Right lung (tissue), 5 donors: ENCODE results near the gene MVB12A. TPM values are rescaled to one million over a fixed set of nuclear protein-coding genes. Genes with fewer than 3 reads are reported as not detected.
A peak's percentile ranks its signal among the peaks of the same experiment; 100 is the strongest.

ENCODE experiments used
- DNase-seq, 2 donors: peaks; one replicate each; pipeline ENCODE4 v3.0.0-alpha.2; 2013
- polyA plus RNA-seq, 5 donors: library from polyadenylated mRNA; unstranded; fragments of 120-200 nt; gene quantifications; one replicate each; pipeline versions ENCODE4 v1.2.1 to v1.2.3, GENCODE V29; 2013; ENCODE audit warnings: inconsistent platforms in 1 of 5, low replicate concordance in 1 of 5; ENCODE audit not compliant: insufficient read length in 5 of 5, insufficient read depth in 1 of 5

The MVB12A gene
- polyA plus RNA-seq, 5 donors: 38.1 to 73.5 (median 48.8) TPM

DNA sequence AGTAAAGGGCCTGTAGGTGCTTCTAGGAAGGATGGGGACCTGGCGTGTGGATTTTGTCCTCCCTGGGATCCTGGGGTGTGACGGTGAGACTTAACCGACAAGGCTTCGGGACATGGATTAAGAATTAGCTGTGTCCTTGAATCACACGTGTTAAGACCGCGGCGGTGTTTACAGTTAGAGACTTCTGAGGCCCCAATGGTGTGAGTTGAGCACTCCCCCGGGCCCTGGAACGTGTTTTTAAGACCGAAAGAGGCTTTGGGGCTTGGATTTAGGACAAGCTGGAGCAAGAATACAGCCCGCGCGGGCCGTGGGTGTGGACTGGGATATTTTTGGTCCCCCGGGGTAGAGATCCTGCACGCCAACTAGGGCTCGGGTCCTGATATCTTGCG lies 49.2 kb downstream of the MVB12A start:
- no peak for DNase-seq

DNA sequence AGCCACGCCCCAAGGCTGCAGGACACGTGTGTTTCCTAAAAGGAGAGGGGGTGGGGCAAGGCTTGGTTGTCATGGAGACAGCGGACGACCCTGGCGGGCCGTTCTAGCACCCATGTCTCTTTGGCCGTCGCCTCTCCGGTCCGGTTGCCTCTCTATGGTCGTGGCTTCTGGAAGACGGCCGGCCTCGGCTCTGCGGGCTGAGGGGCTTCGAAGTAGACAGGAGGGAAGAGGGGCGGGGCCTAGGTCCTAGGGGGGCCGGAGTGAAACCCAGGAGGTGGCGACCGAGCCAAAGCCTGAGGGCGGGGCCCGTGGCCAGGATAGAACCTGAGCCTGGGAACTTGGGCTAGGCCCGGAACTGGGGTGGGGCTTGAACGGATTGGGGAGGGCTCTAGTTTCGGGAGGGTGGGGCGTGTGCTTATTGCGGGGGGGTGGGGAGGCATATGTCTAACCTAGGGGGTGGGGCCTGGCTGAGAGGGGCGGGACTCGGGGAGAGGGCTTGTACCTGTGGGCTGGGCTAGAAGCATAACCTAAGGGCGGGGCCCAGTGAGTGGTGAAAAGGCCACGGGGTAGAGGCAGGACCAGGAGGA lies 49.7 kb downstream of the MVB12A start:
- DNase-seq: peak; percentile 93 to 96

- DNase-seq: peak; percentile 99
These were observed 50.4 kb downstream of the MVB12A start, which contains the start of gene SLC27A1 for GRCh38 chr19:17470068-17470841. Gene SLC27A1 (plus strand): TSS chr19:17470524. CDS start chr19:17470541, 17 bp downstream.

DNA sequence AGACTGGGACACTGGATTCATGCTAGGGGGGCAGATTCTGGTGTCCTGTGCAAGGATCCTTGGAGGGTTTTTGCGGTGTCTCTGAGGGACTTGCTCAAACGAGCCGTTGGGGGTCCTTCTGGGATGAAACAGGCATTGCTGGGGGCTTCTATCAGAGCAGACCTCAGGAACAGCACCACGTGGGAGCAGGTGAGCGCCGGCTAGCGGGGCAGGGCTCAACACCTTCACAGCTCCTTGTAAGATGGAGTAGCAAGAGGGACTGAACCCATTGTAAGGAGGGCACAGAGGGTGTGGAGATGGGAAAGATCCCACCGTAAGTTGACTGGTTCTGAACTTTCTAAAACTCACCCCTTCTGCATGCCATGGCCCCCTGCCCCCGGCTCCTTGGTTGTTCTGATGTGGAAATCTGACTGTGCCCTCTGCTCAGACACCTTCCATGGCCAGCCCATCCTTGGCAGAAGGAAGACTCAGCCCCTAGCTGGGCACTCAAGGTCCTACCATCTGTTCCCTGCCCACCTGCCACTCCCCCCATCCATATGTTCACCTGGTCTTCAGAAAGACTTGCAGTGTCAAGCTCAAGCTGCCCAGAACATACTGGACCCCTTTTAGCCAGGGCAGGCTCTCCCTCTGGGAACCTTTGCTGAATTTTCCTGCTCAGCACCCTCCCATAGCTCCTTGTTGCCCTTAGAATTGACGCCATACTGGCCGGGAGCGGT lies 51.7 kb downstream of the MVB12A start:
- no peak for DNase-seq

- DNase-seq: no peak
These were observed 53.2 kb downstream of the MVB12A start for GRCh38 chr19:17473041-17473440.

Other genes starting within 250 kb of the MVB12A start
- 10 to 100 TPM; 28.0 to 44.7 (median 33.5) TPM for gene USE1, start 204.7 kb upstream of the MVB12A start, polyA plus RNA-seq
- gene OCEL1, start 193.8 kb upstream of the MVB12A start, polyA plus RNA-seq: 10 to 100 TPM; 10.7 to 22.8 (median 12.0) TPM
- 10 to 100 TPM; 19.8 to 46.6 (median 24.9) TPM for gene NR2F6, start 174.1 kb upstream of the MVB12A start, polyA plus RNA-seq
- gene USHBP1, start 155.3 kb upstream of the MVB12A start, polyA plus RNA-seq: 10 to 100 TPM in 3 of 5 donors, 1 to 10 TPM in 2; 9.2 to 12.0 (median 10.3) TPM
- gene BABAM1, start 152.6 kb upstream of the MVB12A start, polyA plus RNA-seq: 100 to 1,000 TPM; 103 to 116 (median 106) TPM
- gene ANKLE1, start 138.1 kb upstream of the MVB12A start, polyA plus RNA-seq: 1 to 10 TPM; 1.3 to 2.2 (median 1.8) TPM
- 10 to 100 TPM in 3 of 5 donors, 1 to 10 TPM in 2; 5.9 to 15.2 (median 10.4) TPM for gene ABHD8, start 116.6 kb upstream of the MVB12A start, polyA plus RNA-seq
- gene MRPL34, start 114.2 kb upstream of the MVB12A start, polyA plus RNA-seq: 10 to 100 TPM; 31.0 to 52.5 (median 36.6) TPM
- 10 to 100 TPM; 27.5 to 40.6 (median 30.2) TPM for gene DDA1, start 110.5 kb upstream of the MVB12A start, polyA plus RNA-seq
- gene ANO8, start 85.2 kb upstream of the MVB12A start, polyA plus RNA-seq: 10 to 100 TPM in 3 of 5 donors, 1 to 10 TPM in 2; 8.1 to 13.0 (median 11.9) TPM
- gene GTPBP3, start 82.5 kb upstream of the MVB12A start, polyA plus RNA-seq: 10 to 100 TPM; 18.1 to 29.1 (median 23.0) TPM
- 10 to 100 TPM; 10.1 to 24.4 (median 19.6) TPM for gene PLVAP, start 42.7 kb upstream of the MVB12A start, polyA plus RNA-seq
- under 1 TPM in 4 of 5 donors, not detected in 1; 0.13 to 0.27 (median 0.21) TPM for gene CCDC194, start 25.9 kb upstream of the MVB12A start, polyA plus RNA-seq
- 10 to 100 TPM; 15.2 to 21.7 (median 17.8) TPM for gene BST2, start 14.4 kb upstream of the MVB12A start, polyA plus RNA-seq
- gene TMEM221, start 28.6 kb downstream of the MVB12A start, polyA plus RNA-seq: 1 to 10 TPM; 1.2 to 2.7 (median 1.7) TPM
- under 1 TPM in 2 of 5 donors, not detected in 3; 0.11 to 0.26 TPM for gene NXNL1, start 40.9 kb downstream of the MVB12A start, polyA plus RNA-seq
- gene SLC27A1, start 50.5 kb downstream of the MVB12A start, polyA plus RNA-seq: 10 to 100 TPM; 17.0 to 28.4 (median 25.1) TPM
- gene PGLS, start 91.6 kb downstream of the MVB12A start, polyA plus RNA-seq: 100 to 1,000 TPM in 1 of 5 donors, 10 to 100 TPM in 4; 55.1 to 105 (median 65.2) TPM
- gene COLGALT1, start 135.6 kb downstream of the MVB12A start, polyA plus RNA-seq: 10 to 100 TPM; 51.9 to 71.3 (median 63.0) TPM